HCT116 (cell line): Measurements from ENCODE around the gene EFR3B.

Source experiments
- FOSL1 ChIP-seq: IDR thresholded peaks from 2 replicates; pipeline ENCODE4 v1.6.1; 2012; ENCODE audit warnings: low read depth
- TF ChIP-seq, protein P1 (sequence below), 3 experiments: fragments of 200-600 bp in 1 of 3; sonication (generic) in 1 of 3; IDR thresholded peaks in 2 of 3; conservative IDR thresholded peaks in 1 of 3; 2 replicates each; pipeline ENCODE4 v1.5.1; 2012 to 2017; ENCODE audit warnings: low read depth in 2 of 3, low read length in 2 of 3, antibody characterized with exemption in 1 of 3, borderline replicate concordance in 1 of 3, control low read depth in 1 of 3, mild to moderate bottlenecking in 1 of 3, mixed read lengths in 1 of 3, mixed run types in 1 of 3, moderate library complexity in 1 of 3; ENCODE audit not compliant: insufficient read depth in 1 of 3
- TF ChIP-seq, protein P2 (sequence below): IDR thresholded peaks from 2 replicates; pipeline ENCODE4 v1.6.1; 2012; ENCODE audit warnings: low read depth

DNA sequence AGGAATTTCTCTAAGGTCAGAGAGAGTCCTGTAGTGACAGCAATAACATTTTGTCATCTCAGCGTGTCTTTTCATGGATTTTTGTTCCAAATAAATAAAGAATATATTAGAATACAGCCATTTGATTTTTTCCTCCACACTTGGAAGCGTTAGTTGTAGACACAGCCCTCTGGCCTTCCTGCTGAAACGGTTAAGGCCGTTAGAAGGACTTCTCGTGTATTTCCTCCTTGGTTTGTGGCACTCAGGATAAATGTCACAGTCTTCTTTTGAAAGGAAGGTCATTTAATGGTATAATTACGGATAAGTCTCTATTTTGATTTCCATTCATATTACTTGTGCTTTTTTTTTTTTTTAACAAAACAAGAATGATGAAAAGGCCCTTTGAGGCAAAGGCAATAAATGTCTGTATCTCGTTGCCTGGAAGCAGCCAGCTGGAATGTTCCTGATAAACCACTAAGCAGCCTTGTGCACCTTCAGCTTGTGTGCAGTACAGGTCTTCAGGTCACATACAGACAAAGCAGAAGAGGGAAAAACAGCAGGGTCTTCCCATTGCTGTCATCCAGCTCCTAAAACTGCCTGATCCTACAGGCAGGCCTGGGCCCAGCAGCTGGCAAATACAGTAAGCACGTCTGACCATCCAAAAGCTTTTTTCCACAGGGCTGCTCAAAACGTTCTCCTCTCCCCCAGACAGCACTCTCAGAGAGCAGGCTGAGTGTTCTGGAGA is 14.4 kb downstream of the EFR3B start:
- TF ChIP-seq, protein P1, sequence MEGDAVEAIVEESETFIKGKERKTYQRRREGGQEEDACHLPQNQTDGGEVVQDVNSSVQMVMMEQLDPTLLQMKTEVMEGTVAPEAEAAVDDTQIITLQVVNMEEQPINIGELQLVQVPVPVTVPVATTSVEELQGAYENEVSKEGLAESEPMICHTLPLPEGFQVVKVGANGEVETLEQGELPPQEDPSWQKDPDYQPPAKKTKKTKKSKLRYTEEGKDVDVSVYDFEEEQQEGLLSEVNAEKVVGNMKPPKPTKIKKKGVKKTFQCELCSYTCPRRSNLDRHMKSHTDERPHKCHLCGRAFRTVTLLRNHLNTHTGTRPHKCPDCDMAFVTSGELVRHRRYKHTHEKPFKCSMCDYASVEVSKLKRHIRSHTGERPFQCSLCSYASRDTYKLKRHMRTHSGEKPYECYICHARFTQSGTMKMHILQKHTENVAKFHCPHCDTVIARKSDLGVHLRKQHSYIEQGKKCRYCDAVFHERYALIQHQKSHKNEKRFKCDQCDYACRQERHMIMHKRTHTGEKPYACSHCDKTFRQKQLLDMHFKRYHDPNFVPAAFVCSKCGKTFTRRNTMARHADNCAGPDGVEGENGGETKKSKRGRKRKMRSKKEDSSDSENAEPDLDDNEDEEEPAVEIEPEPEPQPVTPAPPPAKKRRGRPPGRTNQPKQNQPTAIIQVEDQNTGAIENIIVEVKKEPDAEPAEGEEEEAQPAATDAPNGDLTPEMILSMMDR (IDR thresholded peaks at IDR 0.05 in 2 of 3, conservative IDR thresholded peaks at IDR 0.05 in 1 of 3; ENCODE audit: borderline replicate concordance in 1 of 3, insufficient read depth in 1 of 3, low read depth in 2 of 3, low read length in 2 of 3), result no peak
- TF ChIP-seq FOSL1, result no peak
- TF ChIP-seq, protein P2, sequence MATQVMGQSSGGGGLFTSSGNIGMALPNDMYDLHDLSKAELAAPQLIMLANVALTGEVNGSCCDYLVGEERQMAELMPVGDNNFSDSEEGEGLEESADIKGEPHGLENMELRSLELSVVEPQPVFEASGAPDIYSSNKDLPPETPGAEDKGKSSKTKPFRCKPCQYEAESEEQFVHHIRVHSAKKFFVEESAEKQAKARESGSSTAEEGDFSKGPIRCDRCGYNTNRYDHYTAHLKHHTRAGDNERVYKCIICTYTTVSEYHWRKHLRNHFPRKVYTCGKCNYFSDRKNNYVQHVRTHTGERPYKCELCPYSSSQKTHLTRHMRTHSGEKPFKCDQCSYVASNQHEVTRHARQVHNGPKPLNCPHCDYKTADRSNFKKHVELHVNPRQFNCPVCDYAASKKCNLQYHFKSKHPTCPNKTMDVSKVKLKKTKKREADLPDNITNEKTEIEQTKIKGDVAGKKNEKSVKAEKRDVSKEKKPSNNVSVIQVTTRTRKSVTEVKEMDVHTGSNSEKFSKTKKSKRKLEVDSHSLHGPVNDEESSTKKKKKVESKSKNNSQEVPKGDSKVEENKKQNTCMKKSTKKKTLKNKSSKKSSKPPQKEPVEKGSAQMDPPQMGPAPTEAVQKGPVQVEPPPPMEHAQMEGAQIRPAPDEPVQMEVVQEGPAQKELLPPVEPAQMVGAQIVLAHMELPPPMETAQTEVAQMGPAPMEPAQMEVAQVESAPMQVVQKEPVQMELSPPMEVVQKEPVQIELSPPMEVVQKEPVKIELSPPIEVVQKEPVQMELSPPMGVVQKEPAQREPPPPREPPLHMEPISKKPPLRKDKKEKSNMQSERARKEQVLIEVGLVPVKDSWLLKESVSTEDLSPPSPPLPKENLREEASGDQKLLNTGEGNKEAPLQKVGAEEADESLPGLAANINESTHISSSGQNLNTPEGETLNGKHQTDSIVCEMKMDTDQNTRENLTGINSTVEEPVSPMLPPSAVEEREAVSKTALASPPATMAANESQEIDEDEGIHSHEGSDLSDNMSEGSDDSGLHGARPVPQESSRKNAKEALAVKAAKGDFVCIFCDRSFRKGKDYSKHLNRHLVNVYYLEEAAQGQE, result no peak
